HepG2 (cell line): ENCODE results near the gene RBBP8NL. TPM values are rescaled to one million over a fixed set of nuclear protein-coding genes. Genes with fewer than 3 reads are reported as not detected.

Experiments
- CENPX ChIP-seq: sonication (generic); formaldehyde crosslinking; IDR thresholded peaks from 2 replicates; pipeline ENCODE4 v1.9.0; 2021; ENCODE audit warnings: mild to moderate bottlenecking, missing genetic modification reagents, moderate library complexity
- ETV5 ChIP-seq: IDR thresholded peaks from 2 replicates; pipeline ENCODE4 v1.6.1; 2018; ENCODE audit warnings: missing biosample characterization, missing genetic modification reagents, inconsistent platforms, borderline replicate concordance
- GFI1 ChIP-seq: sonication (generic); formaldehyde crosslinking; IDR thresholded peaks from 2 replicates; pipeline ENCODE4 v1.5.0; 2020; ENCODE audit warnings: missing genetic modification reagents, mild to moderate bottlenecking, borderline replicate concordance
- HNRNPL ChIP-seq: fragments of 200-400 bp; formaldehyde crosslinking; IDR thresholded peaks from 2 replicates; pipeline ENCODE4 v1.6.1; 2017; ENCODE audit warnings: mild to moderate bottlenecking, low read depth, low read length
- HNRNPUL1 ChIP-seq: fragments of 200-400 bp; formaldehyde crosslinking; IDR thresholded peaks from 2 replicates; pipeline ENCODE4 v1.6.1; 2017; ENCODE audit warnings: low read depth, mild to moderate bottlenecking, low read length, moderate library complexity
- KDM5A ChIP-seq: fragments of 200-600 bp; sonication (generic); IDR thresholded peaks from 2 replicates; pipeline ENCODE4 v1.7.0; 2018; ENCODE audit warnings: antibody characterized with exemption, mild to moderate bottlenecking, low read length, borderline replicate concordance
- KLF12 ChIP-seq: sonication (generic); formaldehyde crosslinking; IDR thresholded peaks from 2 replicates; pipeline ENCODE4 v1.4.0; 2020; ENCODE audit warnings: missing genetic modification reagents, borderline replicate concordance
- KMT2A ChIP-seq: sonication (generic); formaldehyde crosslinking; IDR thresholded peaks from 2 replicates; pipeline ENCODE4 v1.4.0; 2020; ENCODE audit warnings: missing genetic modification reagents
- RBFOX2 ChIP-seq: fragments of 200-400 bp; formaldehyde crosslinking; IDR thresholded peaks from 2 replicates; pipeline ENCODE4 v1.6.1; 2017; ENCODE audit warnings: low read depth, mild to moderate bottlenecking, low read length
- RFX1 ChIP-seq: fragments of 450-650 bp; IDR thresholded peaks from 2 replicates; pipeline ENCODE4 v1.6.1; 2017
- SRSF4 ChIP-seq: fragments of 200-400 bp; formaldehyde crosslinking; IDR thresholded peaks from one replicate; pipeline ENCODE4 v1.6.1; 2018; ENCODE audit warnings: mild to moderate bottlenecking, low read depth, low read length, moderate library complexity; ENCODE audit not compliant: poor library complexity, severe bottlenecking
- TGIF2 ChIP-seq: IDR thresholded peaks from 2 replicates; pipeline ENCODE4 v1.6.1; 2016; ENCODE audit warnings: control low read depth, missing compliant biosample characterization
- ZKSCAN8 ChIP-seq: IDR thresholded peaks from 2 replicates; pipeline ENCODE4 v1.6.1; 2016; ENCODE audit warnings: borderline replicate concordance, missing genetic modification reagents, missing compliant biosample characterization
- ZZZ3 ChIP-seq: sonication (generic); formaldehyde crosslinking; IDR thresholded peaks from 2 replicates; pipeline ENCODE4 v1.4.0; 2020; ENCODE audit warnings: missing genetic modification reagents, mild to moderate bottlenecking, borderline replicate concordance
- polyA plus RNA-seq, 8 experiments: library from polyadenylated mRNA; depleted of rRNA in 3 of 8; stranded (reverse) in 7 of 8; unstranded in 1 of 8; fragments of >200 nt; fragmentation: Illumina TruSeq in 4 of 8; extraction: Trizol in 4 of 8; gene quantifications; 2 replicates each; pipeline versions ENCODE4 v1.2.1 to v1.2.3, GENCODE V29; 2011 to 2016; ENCODE audit warnings: low read depth in 4 of 8, missing spikeins in 1 of 8, mixed read lengths in 1 of 8; ENCODE audit not compliant: insufficient read depth in 1 of 8
- total RNA-seq, 5 experiments: library from RNA; depleted of rRNA; stranded (reverse); fragments of >200 nt; fragmentation: Illumina TruSeq; extraction: Trizol; gene quantifications; 2 replicates each; pipeline ENCODE4 v1.2.3, GENCODE V29; 2016; ENCODE audit warnings: low read depth in 1 of 5
- TF ChIP-seq, protein P1 (sequence below): sonication (generic); formaldehyde crosslinking; IDR thresholded peaks from 2 replicates; pipeline ENCODE4 v1.8.1; 2022; ENCODE audit warnings: low read depth, mild to moderate bottlenecking, missing genetic modification reagents
- TF ChIP-seq, protein P2 (sequence below): sonication (generic); formaldehyde crosslinking; conservative IDR thresholded peaks from 2 replicates; pipeline ENCODE4 v1.4.0; 2020; ENCODE audit warnings: missing genetic modification reagents
- TF ChIP-seq, protein P3 (sequence below): sonication (generic); formaldehyde crosslinking; IDR thresholded peaks from 2 replicates; pipeline ENCODE4 v1.4.0; 2020; ENCODE audit warnings: missing genetic modification reagents
- TF ChIP-seq, protein P4 (sequence below): sonication (generic); formaldehyde crosslinking; IDR thresholded peaks from 2 replicates; pipeline ENCODE4 v1.5.0; 2020; ENCODE audit warnings: missing genetic modification reagents, mild to moderate bottlenecking, borderline replicate concordance

Gene RBBP8NL
- total and polyA plus RNA-seq, 2 of the 13 experiments (the other 11 are each of a cell fraction or from before 2014, with no cell fraction given) = 0.69 to 0.86 TPM

DNA sequence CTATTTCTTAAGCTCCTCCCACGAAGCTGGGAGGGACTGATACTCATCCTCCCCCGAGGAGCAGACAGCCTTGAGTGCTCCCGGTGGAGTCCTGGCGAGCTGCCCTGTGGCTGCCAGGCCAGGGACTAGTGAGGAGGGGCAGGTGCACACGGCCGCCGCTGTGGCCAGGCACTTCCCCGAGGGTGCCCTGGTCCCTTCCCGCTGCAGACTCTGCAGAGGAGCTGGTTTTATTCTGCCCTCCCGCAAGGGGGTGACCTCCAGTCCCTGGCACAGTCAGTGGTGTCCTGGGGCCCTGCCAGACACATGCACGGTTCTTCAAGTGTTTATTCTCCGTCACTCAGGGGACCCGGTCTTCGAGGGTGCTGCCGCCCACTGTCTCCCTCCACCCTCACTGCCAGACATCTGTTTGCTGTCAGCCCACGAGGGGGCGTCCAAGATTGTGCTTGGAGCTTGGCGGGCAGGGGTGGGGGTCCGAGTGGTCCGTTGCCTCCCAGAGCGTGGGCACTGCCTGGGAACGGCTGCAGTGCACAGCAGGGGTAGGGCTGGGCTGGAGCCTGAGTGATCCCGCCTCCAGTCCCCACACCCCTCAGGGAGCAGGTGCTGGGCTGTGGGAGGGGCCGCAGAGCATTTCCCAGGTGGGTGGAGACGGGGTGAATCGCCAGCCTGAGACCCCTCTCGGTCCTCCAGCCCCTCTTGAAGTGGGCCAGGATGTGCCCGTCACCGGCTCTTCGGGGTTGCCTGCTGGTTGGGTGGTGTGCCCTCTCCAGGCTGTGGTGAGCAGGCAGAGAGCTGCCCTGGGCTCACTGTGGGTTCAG, 17.2 kb downstream of the RBBP8NL start (continued):
- TF ChIP-seq, protein P1, sequence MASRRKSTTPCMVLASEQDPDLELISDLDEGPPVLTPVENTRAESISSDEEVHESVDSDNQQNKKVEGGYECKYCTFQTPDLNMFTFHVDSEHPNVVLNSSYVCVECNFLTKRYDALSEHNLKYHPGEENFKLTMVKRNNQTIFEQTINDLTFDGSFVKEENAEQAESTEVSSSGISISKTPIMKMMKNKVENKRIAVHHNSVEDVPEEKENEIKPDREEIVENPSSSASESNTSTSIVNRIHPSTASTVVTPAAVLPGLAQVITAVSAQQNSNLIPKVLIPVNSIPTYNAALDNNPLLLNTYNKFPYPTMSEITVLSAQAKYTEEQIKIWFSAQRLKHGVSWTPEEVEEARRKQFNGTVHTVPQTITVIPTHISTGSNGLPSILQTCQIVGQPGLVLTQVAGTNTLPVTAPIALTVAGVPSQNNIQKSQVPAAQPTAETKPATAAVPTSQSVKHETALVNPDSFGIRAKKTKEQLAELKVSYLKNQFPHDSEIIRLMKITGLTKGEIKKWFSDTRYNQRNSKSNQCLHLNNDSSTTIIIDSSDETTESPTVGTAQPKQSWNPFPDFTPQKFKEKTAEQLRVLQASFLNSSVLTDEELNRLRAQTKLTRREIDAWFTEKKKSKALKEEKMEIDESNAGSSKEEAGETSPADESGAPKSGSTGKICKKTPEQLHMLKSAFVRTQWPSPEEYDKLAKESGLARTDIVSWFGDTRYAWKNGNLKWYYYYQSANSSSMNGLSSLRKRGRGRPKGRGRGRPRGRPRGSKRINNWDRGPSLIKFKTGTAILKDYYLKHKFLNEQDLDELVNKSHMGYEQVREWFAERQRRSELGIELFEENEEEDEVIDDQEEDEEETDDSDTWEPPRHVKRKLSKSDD (CRISPR knock-in tag) = no peak
- TF ChIP-seq CENPX (CRISPR knock-in tag) = no peak
- TF ChIP-seq ZZZ3 = peak; percentile 48; the same call in 1 of the 2 replicates
- TF ChIP-seq, protein P2, sequence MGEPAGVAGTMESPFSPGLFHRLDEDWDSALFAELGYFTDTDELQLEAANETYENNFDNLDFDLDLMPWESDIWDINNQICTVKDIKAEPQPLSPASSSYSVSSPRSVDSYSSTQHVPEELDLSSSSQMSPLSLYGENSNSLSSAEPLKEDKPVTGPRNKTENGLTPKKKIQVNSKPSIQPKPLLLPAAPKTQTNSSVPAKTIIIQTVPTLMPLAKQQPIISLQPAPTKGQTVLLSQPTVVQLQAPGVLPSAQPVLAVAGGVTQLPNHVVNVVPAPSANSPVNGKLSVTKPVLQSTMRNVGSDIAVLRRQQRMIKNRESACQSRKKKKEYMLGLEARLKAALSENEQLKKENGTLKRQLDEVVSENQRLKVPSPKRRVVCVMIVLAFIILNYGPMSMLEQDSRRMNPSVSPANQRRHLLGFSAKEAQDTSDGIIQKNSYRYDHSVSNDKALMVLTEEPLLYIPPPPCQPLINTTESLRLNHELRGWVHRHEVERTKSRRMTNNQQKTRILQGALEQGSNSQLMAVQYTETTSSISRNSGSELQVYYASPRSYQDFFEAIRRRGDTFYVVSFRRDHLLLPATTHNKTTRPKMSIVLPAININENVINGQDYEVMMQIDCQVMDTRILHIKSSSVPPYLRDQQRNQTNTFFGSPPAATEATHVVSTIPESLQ = no peak
- no peak for TF ChIP-seq TGIF2 (CRISPR knock-in tag)
- no peak for TF ChIP-seq SRSF4
- no peak for TF ChIP-seq KLF12 (CRISPR knock-in tag)
- peak; percentile 20; the same call in 1 of the 2 replicates for TF ChIP-seq ETV5 (CRISPR knock-in tag)
- no peak for TF ChIP-seq GFI1 (CRISPR knock-in tag)
- peak; percentile 93 for TF ChIP-seq HNRNPL
- TF ChIP-seq, protein P3, sequence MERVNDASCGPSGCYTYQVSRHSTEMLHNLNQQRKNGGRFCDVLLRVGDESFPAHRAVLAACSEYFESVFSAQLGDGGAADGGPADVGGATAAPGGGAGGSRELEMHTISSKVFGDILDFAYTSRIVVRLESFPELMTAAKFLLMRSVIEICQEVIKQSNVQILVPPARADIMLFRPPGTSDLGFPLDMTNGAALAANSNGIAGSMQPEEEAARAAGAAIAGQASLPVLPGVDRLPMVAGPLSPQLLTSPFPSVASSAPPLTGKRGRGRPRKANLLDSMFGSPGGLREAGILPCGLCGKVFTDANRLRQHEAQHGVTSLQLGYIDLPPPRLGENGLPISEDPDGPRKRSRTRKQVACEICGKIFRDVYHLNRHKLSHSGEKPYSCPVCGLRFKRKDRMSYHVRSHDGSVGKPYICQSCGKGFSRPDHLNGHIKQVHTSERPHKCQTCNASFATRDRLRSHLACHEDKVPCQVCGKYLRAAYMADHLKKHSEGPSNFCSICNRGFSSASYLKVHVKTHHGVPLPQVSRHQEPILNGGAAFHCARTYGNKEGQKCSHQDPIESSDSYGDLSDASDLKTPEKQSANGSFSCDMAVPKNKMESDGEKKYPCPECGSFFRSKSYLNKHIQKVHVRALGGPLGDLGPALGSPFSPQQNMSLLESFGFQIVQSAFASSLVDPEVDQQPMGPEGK (CRISPR knock-in tag) = peak; percentile 80
- TF ChIP-seq KDM5A = no peak
- no peak for TF ChIP-seq KMT2A (CRISPR knock-in tag)
- 0 out of 2 replicates have a peak, but pooled peaks have one; percentile 3 for TF ChIP-seq RBFOX2
- TF ChIP-seq HNRNPUL1 = no peak
- TF ChIP-seq, protein P4, sequence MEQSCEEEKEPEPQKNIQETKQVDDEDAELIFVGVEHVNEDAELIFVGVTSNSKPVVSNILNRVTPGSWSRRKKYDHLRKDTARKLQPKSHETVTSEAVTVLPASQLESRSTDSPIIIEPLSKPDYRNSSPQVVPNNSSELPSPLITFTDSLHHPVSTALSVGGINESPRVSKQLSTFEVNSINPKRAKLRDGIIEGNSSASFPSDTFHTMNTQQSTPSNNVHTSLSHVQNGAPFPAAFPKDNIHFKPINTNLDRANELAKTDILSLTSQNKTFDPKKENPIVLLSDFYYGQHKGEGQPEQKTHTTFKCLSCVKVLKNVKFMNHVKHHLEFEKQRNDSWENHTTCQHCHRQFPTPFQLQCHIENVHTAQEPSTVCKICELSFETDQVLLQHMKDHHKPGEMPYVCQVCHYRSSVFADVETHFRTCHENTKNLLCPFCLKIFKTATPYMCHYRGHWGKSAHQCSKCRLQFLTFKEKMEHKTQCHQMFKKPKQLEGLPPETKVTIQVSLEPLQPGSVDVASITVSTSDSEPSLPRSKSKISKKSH = peak; percentile 65
- TF ChIP-seq ZKSCAN8 (CRISPR knock-in tag) = 0 out of 2 replicates have a peak, but pooled peaks have one; percentile 33
- no peak for TF ChIP-seq RFX1
